Tibial nerve (tissue), 4 donors: ENCODE data around the gene ARHGAP1. TPM values are rescaled to one million over a fixed set of nuclear protein-coding genes. Genes with fewer than 3 reads are reported as not detected.
"Not testable (repeated sequence)": the region's sequence is repeated elsewhere in the genome, so short reads cannot be mapped to it uniquely, and the experiment has no call there.

Experiments used
- DNase-seq, 2 donors: peaks; one replicate each; pipeline ENCODE4 v3.0.0-alpha.2; 2019; ENCODE audit warnings: low spot score in 2 of 2
- H3K27ac ChIP-seq, 4 donors: fragments of 200-600 bp; sonication (generic) in 3 of 4; one replicate each; pipeline ENCODE4 v1.5.1; 2017 to 2019; ENCODE audit warnings: mild to moderate bottlenecking in 1 of 4
- H3K27me3 ChIP-seq, 2 donors: fragments of 200-600 bp; sonication (generic) in 1 of 2; one replicate each; pipeline versions ENCODE4 v1.5.1 to v1.6.0; 2017 to 2019
- H3K36me3 ChIP-seq, 3 donors: fragments of 200-600 bp; sonication (generic); one replicate each; pipeline ENCODE4 v1.5.1; 2018 to 2019
- H3K4me1 ChIP-seq, 4 donors: fragments of 200-600 bp; sonication (generic) in 3 of 4; one replicate each; pipeline ENCODE4 v1.5.1; 2017 to 2019
- H3K4me3 ChIP-seq, 4 donors: fragments of 200-600 bp; sonication (generic) in 3 of 4; one replicate each; pipeline ENCODE4 v1.5.1; 2017 to 2019; ENCODE audit warnings: mild to moderate bottlenecking in 1 of 4, moderate library complexity in 1 of 4
- H3K9me3 ChIP-seq, 4 donors: fragments of 200-600 bp; sonication (generic) in 3 of 4; one replicate each; pipeline ENCODE4 v1.5.1; 2017 to 2019
- EP300 ChIP-seq, 2 donors: sonication (generic); formaldehyde crosslinking; IDR thresholded peaks; one replicate each; pipeline ENCODE4 v1.6.1; 2017; ENCODE audit warnings: antibody characterized with exemption in 2 of 2, mild to moderate bottlenecking in 1 of 2
- POLR2A ChIP-seq, 2 donors: fragments of 450-650 bp; IDR thresholded peaks; one replicate each; pipeline ENCODE4 v1.6.1; 2017; ENCODE audit warnings: antibody characterized with exemption in 2 of 2, mild to moderate bottlenecking in 2 of 2, moderate library complexity in 2 of 2
- WGBS, 2 donors: methylation state at CpG; one replicate each; pipeline ENCODE4 v1.1.5; 2018; 5-methylcytosine and 5-hydroxymethylcytosine counted together
- total RNA-seq, 4 donors: library from RNA; depleted of rRNA; stranded (reverse); fragments of >200 nt; gene quantifications; one replicate each; pipeline ENCODE4 v1.1.0, GENCODE V29; 2016
- TF ChIP-seq, protein P1 (sequence below), 5 experiments: fragments of 200-600 bp in 3 of 5; fragments of 450-650 bp in 2 of 5; sonication (generic) in 3 of 5; IDR thresholded peaks; one replicate each; pipeline ENCODE4 v1.5.1; 2016 to 2019; ENCODE audit warnings: antibody characterized with exemption in 5 of 5, mild to moderate bottlenecking in 3 of 5, moderate library complexity in 2 of 5

Gene ARHGAP1
- total RNA-seq, 4 donors from 2014 or later = 47.9 to 83.0 (median 59.8) TPM

DNA sequence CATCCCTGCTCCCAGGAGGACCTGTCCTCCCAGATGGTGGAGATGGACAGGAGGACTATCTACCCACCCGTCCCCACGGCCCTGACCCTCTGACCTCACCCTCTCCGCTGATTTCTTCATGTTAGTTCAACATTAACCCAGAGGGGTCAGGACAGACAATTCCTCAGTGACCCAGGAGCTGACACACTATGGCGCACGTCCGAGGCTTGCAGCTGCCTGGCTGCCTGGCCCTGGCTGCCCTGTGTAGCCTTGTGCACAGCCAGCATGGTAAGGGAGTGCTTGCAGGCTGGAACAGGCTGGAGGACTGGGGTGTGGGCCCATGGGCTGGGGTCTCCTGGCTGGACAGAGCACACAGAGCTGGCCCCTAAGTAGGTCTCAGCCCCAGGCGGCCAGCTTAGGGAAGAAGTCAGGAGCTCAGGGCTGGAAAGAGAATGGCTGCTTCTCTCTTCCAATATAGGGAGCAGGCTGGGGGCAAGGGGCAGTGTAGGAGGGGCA lies 18.7 kb upstream of the ARHGAP1 start, which contains the start of gene F2:
Gene F2 (plus strand): TSS at position 166 of the 495 bp plus-strand sequence. CDS start 23 bp downstream, at position 189.
- H3K27me3 ChIP-seq = no peaks in the 10 kb centered on the region
- no peak within 1 kb of the TSS for H3K4me3 ChIP-seq
- no peaks in the 10 kb centered on the region for H3K4me1 ChIP-seq
- no peak within 1 kb of the TSS for H3K27ac ChIP-seq
- TF ChIP-seq EP300 (IDR thresholded peaks at IDR 0.05) (no peak), POLR2A (IDR thresholded peaks at IDR 0.05) (no peak)
- TF ChIP-seq, protein P1, sequence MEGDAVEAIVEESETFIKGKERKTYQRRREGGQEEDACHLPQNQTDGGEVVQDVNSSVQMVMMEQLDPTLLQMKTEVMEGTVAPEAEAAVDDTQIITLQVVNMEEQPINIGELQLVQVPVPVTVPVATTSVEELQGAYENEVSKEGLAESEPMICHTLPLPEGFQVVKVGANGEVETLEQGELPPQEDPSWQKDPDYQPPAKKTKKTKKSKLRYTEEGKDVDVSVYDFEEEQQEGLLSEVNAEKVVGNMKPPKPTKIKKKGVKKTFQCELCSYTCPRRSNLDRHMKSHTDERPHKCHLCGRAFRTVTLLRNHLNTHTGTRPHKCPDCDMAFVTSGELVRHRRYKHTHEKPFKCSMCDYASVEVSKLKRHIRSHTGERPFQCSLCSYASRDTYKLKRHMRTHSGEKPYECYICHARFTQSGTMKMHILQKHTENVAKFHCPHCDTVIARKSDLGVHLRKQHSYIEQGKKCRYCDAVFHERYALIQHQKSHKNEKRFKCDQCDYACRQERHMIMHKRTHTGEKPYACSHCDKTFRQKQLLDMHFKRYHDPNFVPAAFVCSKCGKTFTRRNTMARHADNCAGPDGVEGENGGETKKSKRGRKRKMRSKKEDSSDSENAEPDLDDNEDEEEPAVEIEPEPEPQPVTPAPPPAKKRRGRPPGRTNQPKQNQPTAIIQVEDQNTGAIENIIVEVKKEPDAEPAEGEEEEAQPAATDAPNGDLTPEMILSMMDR (IDR thresholded peaks at IDR 0.05) = no peak
- no peaks in the 10 kb centered on the region for H3K36me3 ChIP-seq
- DNase-seq = no peak
- 41 to 58% methylated on average over 7 of the region's 7 CpGs for WGBS, 2 donors
- no peaks in the 10 kb centered on the region for H3K9me3 ChIP-seq

GRCh38 chr11:46718155-46719019 lies 18.0 kb upstream of the ARHGAP1 start:
- no peak overlapping the region for H3K27ac ChIP-seq
- no peak overlapping the region for H3K4me3 ChIP-seq
- no peaks in the 10 kb centered on the region for H3K36me3 ChIP-seq
- no peak for TF ChIP-seq EP300 (IDR thresholded peaks at IDR 0.05)
- no peak for TF ChIP-seq POLR2A (IDR thresholded peaks at IDR 0.05)
- TF ChIP-seq, protein P1 (IDR thresholded peaks at IDR 0.05) = no peak
- 74 to 79% methylated on average over 11 of the region's 11 CpGs for WGBS, 2 donors
- H3K27me3 ChIP-seq = no peaks in the 10 kb centered on the region
- no peak for DNase-seq
- H3K9me3 ChIP-seq = no peaks in the 10 kb centered on the region
- no peaks in the 10 kb centered on the region for H3K4me1 ChIP-seq

DNA sequence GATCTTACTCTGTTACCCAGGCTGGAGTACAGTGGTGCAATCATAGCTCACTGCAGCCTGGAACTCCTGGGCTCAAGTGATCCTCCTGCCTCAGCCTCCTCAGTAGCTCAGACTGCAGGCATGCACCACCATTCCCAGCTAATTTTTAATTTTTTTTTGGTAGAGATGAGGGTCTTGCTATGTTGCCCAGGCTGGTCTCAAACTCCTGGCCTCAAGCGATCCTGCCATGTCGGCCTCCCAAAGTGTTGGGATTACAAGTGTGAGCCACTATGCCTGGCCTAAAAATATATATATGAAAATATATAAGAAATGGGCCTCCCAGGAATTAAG lies 17.4 kb upstream of the ARHGAP1 start:
- not testable (repeated sequence) for H3K4me1 ChIP-seq

GRCh38 chr11:46712874-46713576 lies 12.6 kb upstream of the ARHGAP1 start:
- WGBS, 2 donors = 91 to 92% methylated on average over 7 of the region's 7 CpGs
- Histone ChIP-seq H3K27ac (peak overlapping the region in 1 of 4 donors; percentile 1), H3K4me3 (no peak overlapping the region), H3K27me3 (no peaks in the 10 kb centered on the region), H3K9me3 (no peaks in the 10 kb centered on the region), H3K4me1 (peaks cover 0 to 11% (median 0%) of the 10 kb centered on the region in 4 donors), H3K36me3 (peaks cover 0 to 10% (median 0%) of the 10 kb centered on the region in 3 donors)
- no peak for DNase-seq
- TF ChIP-seq, protein P1 (IDR thresholded peaks at IDR 0.05) = no peak
- TF ChIP-seq EP300 (IDR thresholded peaks at IDR 0.05) (no peak), POLR2A (IDR thresholded peaks at IDR 0.05) (no peak)

More for the DNA sequence above, 17.4 kb upstream of the ARHGAP1 start:
- not testable (repeated sequence) for H3K27me3 ChIP-seq, H3K36me3 ChIP-seq, H3K9me3 ChIP-seq, H3K27ac ChIP-seq, H3K4me3 ChIP-seq, DNase-seq
- WGBS, 2 donors = 86 to 95% methylated on average over 2 of the region's 2 CpGs

GRCh38 chr11:46711303-46711702 lies 10.9 kb upstream of the ARHGAP1 start:
- WGBS, 2 donors = 68 to 80% methylated on average over 5 of the region's 5 CpGs
- no peak for DNase-seq
- peak in 1 of 2 donors; percentile 3 for TF ChIP-seq EP300 (IDR thresholded peaks at IDR 0.05)
- TF ChIP-seq POLR2A (IDR thresholded peaks at IDR 0.05) = no peak
- H3K4me3 ChIP-seq = no peak overlapping the region
- peaks cover 0 to 28% (median 0%) of the 10 kb centered on the region in 3 donors for H3K36me3 ChIP-seq
- H3K4me1 ChIP-seq = peaks cover 0 to 11% (median 0%) of the 10 kb centered on the region in 4 donors
- peak overlapping the region; percentile 41 to 83 (median 70) for H3K27ac ChIP-seq
- H3K27me3 ChIP-seq = no peaks in the 10 kb centered on the region
- no peaks in the 10 kb centered on the region for H3K9me3 ChIP-seq
